ENCODE results near the gene OR52I2. TPM values are rescaled to one million over a fixed set of nuclear protein-coding genes. Genes with fewer than 3 reads are reported as not detected.
A peak's percentile ranks its signal among the peaks of the same experiment; 100 is the strongest.

OR52I2 gene
- total and polyA plus RNA-seq, 2 donors from 2014 or later = not detected

GRCh38 chr11:4551346-4551979 lies 30.1 kb upstream of the OR52I2 start:
- H3K27ac ChIP-seq (ENCODE audit: low read depth in 2 of 2, low read length in 2 of 2) = no peak overlapping the region
- no peaks in the 10 kb centered on the region for H3K27me3 ChIP-seq (ENCODE audit: control insufficient read depth, insufficient read depth, low read length)
- FAIRE-seq (no peak), DNase-seq (peak in 1 of 5 donors; percentile 46)
- H3K4me3 ChIP-seq (ENCODE audit: low read length in 3 of 3) = no peak overlapping the region
- no peak overlapping the region for H3K9ac ChIP-seq (ENCODE audit: low read length in 3 of 3)
- H3K9me3 ChIP-seq (ENCODE audit: control insufficient read depth in 2 of 3, insufficient read depth in 1 of 3, low read length in 3 of 3) = no peaks in the 10 kb centered on the region
- intact Hi-C loops (cut with DNase I) = no loop called here
- no peaks in the 10 kb centered on the region for H3K36me3 ChIP-seq (ENCODE audit: control insufficient read depth in 2 of 3, insufficient read depth in 3 of 3, low read length in 3 of 3)
- TF ChIP-seq CTCF (IDR thresholded peaks at IDR 0.05; ENCODE audit: borderline replicate concordance, extremely low read depth, insufficient read depth) = peak; percentile 21
- H3K4me1 ChIP-seq (ENCODE audit: control insufficient read depth in 2 of 3, insufficient read depth in 2 of 3, low read depth in 1 of 3, low read length in 3 of 3) = no peaks in the 10 kb centered on the region

- H3K27me3 ChIP-seq (ENCODE audit: control insufficient read depth, insufficient read depth, low read length) = no peaks in the 10 kb centered on the region
- H3K4me1 ChIP-seq (ENCODE audit: control insufficient read depth in 2 of 3, insufficient read depth in 2 of 3, low read depth in 1 of 3, low read length in 3 of 3) = peaks cover 0 to 7% (median 0%) of the 10 kb centered on the region in 3 donors
- no peaks in the 10 kb centered on the region for H3K36me3 ChIP-seq (ENCODE audit: control insufficient read depth in 2 of 3, insufficient read depth in 3 of 3, low read length in 3 of 3)
- intact Hi-C loops (cut with DNase I) = no loop called here
- no peak for FAIRE-seq
- peak overlapping the region; percentile 0 to 35 for H3K27ac ChIP-seq (ENCODE audit: low read depth in 2 of 2, low read length in 2 of 2)
- H3K9ac ChIP-seq (ENCODE audit: low read length in 3 of 3) = no peak overlapping the region
- no peak overlapping the region for H3K4me3 ChIP-seq (ENCODE audit: low read length in 3 of 3)
- no peak for TF ChIP-seq CTCF (IDR thresholded peaks at IDR 0.05; ENCODE audit: borderline replicate concordance, extremely low read depth, insufficient read depth)
- peak in 1 of 5 donors; percentile 12 for DNase-seq
- peaks cover 0 to 2% (median 0%) of the 10 kb centered on the region in 3 donors for H3K9me3 ChIP-seq (ENCODE audit: control insufficient read depth in 2 of 3, insufficient read depth in 1 of 3, low read length in 3 of 3)
Observed at GRCh38 chr11:4559527-4560440, 21.8 kb upstream of the OR52I2 start.

- Histone ChIP-seq H3K36me3 (ENCODE audit: control insufficient read depth in 2 of 3, insufficient read depth in 3 of 3, low read length in 3 of 3) (no peaks in the 10 kb centered on the region), H3K4me3 (ENCODE audit: low read length in 3 of 3) (no peak overlapping the region), H3K9ac (ENCODE audit: low read length in 3 of 3) (no peak overlapping the region), H3K27ac (ENCODE audit: low read depth in 2 of 2, low read length in 2 of 2) (peak overlapping the region in 1 of 2 donors; percentile 35), H3K4me1 (ENCODE audit: control insufficient read depth in 2 of 3, insufficient read depth in 2 of 3, low read depth in 1 of 3, low read length in 3 of 3) (peaks cover 0 to 7% (median 0%) of the 10 kb centered on the region in 3 donors), H3K9me3 (ENCODE audit: control insufficient read depth in 2 of 3, insufficient read depth in 1 of 3, low read length in 3 of 3) (peaks cover 0 to 2% (median 0%) of the 10 kb centered on the region in 3 donors), H3K27me3 (ENCODE audit: control insufficient read depth, insufficient read depth, low read length) (no peaks in the 10 kb centered on the region)
- intact Hi-C loops (cut with DNase I) = no loop called here
- TF ChIP-seq CTCF (IDR thresholded peaks at IDR 0.05; ENCODE audit: borderline replicate concordance, extremely low read depth, insufficient read depth) = no peak
- no peak for FAIRE-seq
- DNase-seq = peak in 2 of 5 donors; percentile 53 to 72
Observed at GRCh38 chr11:4560467-4560866, 21.1 kb upstream of the OR52I2 start.

All from kidney (tissue), 14 donors.